HuH-7 (cell line): ENCODE measurements around the gene ACP4.
"Not testable (repeated sequence)": the region's sequence is repeated elsewhere in the genome, so short reads cannot be mapped to it uniquely, and the experiment has no call there.

Experiments used
- DNase-seq: peaks from one replicate; pipeline ENCODE4 v3.0.0; 2011; ENCODE audit warnings: low spot score

The ACP4 gene

DNA sequence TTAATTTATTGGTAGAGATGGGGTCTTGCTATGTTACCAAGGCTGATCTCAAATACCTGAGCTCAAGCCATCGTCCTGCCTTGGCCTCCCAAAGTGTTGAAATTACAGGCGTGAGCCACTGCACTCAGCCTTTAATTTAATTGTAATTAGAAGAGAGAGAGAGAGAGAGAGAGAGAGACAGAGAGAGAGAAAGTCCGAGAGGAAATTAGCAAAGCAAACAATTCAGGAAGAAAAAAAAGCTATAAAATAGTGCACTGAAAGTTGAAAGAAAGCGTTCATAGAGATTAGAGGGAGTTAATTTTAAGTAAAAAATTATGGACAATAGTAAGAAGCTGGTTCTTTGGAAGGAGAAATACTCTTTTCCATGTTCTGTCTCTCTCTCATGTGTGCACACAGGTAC is 13.0 kb upstream of the ACP4 start:
- no peak for DNase-seq

DNA sequence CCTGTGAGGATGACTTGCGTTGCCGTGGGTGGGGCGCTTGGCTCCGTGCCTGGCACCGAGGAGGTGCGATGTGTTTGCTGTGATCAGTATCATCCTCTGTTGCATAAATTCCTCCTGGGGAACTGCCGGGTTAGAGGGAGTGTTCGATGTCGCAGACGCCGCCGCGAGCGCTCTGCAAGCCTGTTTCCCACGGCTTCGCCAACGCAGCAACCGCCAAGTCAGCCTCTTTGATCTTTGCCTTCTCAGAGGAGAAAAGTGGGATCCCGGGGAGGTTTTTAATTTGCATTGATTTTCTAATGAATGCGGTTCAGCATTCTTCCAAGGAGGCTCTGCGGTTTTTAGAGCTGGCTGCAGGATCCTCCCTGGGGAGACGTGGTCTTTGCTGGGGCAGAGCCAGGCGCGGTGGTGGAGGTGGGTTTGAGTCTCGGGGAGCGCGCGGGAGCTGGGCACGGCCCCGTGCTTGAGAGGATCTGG is 12.3 kb upstream of the ACP4 start:
- DNase-seq, result no peak

DNA sequence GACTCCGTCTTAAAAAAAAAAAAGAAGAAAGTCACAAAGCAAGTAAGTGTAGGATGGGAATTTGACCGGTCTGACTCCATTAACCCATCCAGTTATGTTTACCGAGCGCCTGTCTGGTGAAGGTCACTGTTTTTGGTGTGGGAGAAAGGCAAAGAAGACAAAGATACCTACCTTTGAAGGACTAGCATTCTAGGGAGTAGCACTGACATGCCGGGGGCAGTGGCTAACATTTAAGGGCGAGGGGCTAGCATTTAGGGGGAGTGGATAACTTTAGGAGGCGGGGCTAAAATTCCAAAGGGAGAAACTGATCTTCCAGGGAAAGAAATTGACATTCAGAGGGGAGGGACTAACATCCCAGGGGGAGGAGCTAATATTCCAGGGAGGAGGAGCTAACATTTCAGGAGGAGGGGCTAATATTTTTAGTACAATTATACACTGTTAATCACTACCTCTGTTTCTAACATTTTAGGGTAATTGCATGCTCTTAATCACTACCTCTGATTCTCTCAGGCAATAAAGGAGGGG is 11.2 kb upstream of the ACP4 start:
- no peak for DNase-seq

DNA sequence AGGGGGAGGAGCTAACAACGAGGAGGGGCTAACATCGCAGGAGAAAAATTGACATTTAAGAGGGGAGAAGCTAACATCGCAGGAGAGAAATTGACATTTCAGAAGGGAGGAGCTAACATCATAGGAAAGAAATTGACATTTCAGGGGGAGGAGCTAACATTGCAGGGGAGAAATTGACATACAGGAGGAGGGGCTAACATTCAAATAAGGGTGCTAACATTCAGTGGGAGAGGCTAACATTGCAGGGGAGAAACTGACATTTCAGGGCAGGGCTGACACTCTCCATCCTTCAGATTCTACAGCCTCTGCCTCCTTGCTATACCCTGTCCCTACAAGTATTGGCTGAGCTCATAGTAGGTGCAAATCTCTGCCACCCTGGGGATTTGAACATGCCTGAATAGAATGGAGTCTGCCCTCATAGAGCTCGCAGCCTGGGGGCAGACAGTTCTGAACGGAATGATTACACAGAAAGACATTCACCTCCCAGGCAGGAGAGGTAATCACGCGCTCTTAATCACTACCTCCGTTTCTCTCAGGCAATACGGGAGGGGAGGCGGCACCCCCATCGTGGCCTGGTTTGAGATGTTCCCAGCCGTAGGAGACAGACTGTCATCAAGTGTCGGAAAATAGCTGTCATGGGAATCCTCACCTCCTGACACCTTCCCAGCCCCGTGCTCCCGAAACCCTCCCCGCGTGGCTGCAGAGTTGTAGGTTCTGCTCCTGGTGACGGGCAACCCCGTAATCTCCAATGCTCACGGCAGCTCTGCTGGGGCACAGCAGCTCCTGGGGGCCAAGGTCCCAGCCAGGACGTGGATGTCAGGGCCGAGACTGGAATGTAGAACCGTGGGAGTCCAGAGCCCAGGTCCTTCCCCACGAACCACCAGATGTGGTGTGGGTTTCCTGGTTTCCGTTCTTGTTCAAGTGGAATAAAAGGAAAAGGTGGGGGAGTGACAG is 10.4 kb upstream of the ACP4 start:
- DNase-seq, result no peak

DNA sequence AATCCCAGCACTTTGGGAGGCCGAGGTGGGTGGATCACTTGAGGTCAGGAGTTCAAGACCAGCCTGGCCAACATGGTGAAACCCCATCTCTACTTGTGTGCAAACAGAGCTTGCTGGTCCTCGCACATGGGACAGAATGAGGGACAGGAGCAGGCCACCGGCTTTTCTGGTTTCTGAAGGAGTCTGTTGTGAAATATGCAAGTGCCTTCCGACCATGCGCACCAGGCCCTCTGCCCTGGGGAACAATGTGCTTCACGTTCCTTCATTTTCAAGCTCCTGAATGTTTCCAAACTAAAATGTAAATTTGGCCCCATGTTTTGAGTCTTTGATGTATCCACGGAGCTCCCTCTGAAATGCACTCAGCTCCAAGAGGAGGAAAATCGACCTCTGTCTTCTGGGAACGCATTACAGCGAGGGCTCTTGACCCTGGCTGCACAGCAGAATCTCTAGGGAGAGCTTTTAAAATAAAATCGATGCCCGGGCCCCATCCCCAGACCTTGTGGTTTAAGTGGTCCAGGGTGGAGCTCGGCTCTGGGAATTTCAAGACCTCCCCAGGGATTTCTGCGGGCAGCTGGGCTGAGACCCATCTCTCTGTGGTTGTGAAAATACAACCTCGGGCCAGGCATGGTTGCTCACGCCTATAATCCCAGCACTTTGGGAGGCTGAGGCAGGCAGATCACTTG is 9.3 kb upstream of the ACP4 start:
- no peak for DNase-seq

DNA sequence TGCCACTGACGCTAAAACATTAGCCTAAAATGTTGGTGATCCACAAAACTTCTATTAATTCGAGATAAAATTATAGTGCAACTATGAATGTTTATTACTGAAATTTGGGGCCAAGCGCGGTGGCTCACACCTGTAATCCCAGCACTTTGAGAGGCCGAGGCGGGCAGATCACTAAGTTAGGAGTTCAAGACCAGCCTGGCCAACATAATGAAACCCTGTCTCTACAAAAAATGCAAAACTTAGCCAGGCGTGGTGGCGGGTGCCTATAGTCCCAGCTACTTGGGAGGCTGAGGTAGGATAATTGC is 6.4 kb upstream of the ACP4 start:
- DNase-seq, result not testable (repeated sequence)

DNA sequence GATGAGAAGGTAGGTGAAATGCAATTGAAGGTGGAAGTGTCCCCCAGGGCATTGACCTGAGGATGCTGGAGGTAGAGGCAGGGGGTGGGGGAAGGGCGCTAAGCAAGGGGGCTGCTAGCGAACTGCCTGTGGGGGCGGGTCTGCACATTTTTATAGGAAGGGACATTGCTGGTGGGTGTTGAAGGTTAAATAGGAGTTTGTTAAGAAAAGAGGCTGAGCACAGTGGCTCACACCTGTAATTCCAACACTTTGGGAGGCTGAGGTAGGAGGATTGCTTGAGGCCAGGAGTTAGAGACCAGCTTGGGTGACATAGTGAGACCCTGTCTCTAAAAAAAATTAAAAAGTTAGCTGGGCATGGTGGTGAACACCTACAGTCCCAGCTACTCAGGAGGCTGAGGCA is 5.5 kb upstream of the ACP4 start:
- no peak for DNase-seq

DNA sequence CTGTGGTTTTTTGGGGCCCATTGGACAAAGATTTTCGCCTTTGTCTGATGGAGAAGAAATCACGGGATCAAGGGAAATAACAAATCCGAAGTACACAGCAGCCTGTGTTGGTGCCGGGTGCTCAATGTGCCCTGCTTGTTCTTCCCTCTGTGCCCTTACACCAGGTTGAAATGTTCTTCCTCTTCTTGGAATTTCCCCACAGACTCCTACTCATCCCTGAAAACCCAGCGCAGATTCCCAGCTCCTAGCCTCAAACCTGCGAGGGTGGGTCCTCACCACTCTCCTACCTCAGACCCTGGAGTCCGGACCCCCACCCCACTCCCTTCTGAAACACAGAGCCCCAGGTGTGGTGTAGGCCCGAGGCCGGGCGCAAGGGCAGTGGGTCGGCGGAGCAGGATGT is 4.9 kb upstream of the ACP4 start:
- no peak for DNase-seq

DNA sequence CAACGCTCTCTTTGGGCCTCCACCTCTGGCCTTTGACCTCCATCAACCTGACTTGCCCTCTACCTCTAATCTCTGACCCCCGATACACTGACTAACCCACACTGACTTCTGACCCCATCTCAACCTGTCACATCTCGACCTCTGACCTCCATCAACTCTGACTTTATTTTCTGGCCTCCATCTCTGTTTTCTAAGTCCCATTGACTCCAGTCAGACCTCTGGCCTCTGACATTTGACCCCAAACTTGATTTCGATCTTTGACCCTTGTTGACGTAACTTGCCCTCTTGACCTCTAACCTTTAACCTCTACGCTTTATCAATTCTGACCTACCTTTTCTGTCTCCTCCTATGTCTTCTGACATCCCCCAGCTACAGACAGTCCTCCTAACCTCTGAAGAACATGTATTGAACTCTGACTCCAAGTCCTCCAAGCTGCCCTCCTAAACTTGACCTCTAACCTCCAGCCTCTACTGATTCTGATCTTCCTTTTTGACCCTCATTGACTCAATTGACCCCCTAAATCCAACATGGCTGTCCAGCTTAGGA is 780 bp downstream of the ACP4 start:
- no peak for DNase-seq

DNA sequence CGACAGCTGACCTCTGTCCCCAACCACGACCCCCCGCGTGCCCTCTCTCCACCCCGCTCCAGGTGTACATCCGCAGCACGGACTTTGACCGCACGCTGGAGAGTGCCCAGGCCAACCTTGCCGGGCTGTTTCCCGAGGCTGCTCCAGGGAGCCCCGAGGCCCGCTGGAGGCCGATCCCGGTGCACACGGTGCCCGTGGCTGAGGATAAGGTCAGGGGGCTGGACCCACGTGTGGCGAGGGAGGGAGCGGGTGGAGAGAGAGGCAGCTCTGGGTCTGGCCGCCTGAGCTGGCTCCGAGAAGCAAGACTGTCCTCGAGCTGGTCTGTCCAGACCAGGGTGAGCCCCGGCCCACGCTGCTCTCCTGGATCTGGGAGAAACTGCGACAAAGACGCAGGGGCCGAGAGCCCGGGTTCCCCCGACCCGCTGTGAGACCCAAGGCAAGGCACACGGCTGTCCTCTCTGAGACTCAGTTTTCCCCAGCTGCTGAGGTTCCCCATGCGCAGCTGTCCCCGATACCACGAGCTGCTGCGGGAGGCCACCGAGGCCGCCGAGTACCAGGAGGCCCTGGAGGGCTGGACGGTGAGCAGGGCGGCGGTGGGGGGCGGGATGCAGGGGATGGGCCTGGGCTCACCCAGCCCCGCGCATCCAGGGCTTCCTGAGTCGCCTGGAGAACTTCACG is 1.5 kb downstream of the ACP4 start:
- no peak for DNase-seq

DNA sequence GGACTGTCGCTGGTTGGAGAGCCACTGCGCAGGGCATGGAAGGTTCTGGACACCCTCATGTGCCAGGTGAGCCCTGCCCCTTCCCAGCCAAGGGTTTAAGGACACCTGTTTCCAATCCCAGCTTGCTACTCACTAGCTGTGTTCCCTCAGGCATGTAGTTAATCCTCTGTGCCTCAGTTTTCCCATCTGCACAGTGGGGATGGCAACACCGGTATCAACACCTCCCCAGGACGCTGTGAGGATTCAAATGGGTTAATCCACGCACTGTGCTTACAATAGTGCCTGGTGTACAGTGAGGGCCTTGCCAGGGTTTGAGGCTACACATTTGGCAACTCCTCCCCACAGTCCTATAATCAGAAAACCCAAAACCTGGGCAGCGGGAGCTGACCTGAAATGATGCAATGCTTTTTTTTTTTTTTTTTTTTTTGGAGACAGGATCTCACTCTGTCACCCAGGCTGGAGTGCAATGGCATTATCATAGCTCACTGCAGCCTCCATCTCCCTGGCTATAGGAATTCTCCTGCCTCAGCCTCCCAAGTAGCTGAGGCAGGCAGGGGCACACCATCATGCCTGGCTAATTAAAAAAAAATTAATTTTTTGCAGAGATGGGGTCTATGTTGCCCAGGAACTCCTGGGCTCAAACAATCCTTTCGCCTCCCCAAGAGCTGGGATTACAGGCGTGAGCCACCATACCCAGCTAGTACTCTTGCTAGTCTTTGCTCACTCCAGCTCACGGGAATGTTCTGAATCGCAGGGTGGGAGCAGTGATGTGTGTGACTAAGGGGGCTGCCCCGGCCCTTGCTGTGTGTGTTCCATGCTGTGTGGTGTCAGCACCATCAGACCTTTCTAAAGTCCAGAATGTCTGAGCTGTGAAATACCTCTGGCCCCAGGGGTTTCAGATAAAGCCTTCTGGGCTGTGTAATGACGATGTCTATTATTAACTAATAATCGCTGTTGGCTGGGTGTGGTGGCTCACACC is 2.3 kb downstream of the ACP4 start:
- DNase-seq, result no peak

DNA sequence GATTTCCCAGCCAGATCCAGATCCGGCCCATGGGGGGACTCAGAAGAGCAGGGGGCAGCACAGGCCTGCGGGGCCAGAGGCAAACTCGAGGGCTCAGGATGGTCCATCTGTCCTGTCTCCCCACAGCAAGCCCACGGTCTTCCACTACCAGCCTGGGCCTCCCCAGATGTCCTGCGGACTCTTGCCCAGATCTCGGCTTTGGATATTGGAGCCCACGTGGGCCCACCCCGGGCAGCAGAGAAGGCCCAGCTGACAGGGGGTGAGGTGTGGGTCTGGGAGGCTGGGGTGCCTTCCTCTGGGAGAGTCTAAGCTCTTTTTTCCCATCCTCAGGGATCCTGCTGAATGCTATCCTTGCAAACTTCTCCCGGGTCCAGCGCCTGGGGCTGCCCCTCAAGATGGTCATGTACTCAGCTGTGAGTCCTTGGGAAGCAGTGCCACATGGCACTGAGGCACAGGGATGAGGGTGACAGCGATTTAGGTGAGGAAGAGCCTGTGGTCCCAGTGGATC is 3.4 kb downstream of the ACP4 start:
- no peak for DNase-seq

DNA sequence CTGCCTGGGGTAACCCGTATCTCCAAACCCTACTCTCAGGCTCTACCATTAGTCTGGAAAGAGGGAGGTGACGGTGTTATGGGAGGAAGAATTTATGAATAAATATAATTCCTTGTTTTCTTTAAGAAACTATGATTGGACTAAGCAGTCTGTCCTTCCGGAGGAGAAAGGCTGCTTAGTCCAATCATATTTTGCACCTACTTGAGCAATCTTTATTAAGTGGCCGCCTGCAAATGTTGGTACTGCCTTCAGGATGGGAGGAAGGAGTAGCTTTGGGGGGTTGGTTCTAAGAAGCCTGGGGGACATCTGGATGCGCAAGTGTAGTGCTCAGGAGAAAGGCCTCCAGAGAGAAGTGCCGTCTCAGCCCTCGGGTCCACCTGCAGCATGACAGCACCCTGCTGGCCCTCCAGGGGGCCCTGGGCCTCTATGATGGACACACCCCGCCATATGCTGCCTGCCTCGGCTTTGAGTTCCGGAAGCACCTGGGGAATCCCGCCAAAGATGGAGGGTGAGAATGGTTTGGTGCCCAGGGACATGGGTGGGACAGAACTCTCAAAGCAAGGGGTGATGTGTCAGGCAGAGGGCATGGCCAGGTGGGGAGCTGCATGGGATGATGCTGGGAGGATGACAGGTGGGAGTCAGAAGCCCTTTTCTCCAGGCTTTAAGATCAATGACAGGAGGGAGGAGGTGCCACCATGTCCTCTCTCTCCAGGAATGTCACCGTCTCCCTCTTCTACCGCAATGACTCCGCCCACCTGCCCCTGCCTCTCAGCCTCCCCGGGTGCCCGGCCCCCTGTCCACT is 4.1 kb downstream of the ACP4 start:
- no peak for DNase-seq

DNA sequence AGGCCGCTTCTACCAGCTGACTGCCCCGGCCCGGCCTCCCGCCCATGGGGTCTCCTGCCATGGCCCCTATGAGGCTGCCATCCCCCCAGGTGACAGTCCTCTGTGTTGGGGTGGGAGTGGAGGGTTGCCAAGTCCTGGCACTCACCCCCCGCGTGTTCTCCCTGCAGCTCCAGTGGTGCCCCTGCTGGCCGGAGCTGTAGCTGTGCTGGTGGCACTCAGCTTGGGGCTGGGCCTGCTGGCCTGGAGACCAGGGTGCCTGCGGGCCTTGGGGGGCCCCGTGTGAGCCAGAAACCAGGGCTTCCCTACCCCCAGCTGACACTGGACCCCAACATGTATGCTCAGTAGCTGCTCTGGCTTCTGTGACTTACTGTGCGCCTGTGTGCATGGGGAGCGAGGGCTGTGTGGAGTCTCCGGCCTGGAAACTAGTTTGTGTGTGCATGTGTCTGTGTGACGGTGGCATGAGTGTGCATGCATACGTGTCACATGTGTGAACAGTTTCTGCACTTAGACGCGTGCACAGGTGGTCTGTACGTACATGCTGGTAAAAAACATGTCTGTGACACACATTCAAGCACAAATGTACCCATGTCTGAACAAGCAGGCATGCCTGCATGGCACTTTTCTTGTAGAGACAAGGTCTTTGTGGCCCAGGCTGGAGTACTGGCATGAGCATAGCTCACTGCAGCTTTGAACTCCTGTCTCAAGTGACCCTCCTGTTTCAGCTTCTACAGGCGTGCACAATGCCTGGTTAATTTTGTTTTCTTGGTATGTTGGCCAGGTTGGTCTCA is 4.9 kb downstream of the ACP4 start:
- DNase-seq, result no peak

DNA sequence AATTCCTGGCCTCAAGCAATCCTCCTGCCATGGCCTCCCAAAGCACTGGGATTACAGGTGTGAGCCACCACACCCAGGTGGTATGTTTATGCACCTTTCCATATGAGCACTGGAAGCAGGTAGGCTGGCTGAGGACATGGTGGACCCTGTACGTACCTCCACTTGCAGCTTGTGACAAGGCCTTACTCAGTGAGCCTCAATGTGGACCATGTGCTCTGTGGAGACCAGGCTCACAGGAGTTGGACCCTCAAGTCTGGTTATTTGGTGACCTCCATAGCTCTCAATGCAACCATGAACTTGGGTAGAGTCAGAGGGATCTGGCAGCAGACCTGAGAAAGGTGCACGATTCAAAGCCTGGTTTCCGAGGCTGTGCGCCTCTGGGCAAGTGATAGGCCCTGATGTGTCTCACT is 5.5 kb downstream of the ACP4 start:
- DNase-seq, result no peak

DNA sequence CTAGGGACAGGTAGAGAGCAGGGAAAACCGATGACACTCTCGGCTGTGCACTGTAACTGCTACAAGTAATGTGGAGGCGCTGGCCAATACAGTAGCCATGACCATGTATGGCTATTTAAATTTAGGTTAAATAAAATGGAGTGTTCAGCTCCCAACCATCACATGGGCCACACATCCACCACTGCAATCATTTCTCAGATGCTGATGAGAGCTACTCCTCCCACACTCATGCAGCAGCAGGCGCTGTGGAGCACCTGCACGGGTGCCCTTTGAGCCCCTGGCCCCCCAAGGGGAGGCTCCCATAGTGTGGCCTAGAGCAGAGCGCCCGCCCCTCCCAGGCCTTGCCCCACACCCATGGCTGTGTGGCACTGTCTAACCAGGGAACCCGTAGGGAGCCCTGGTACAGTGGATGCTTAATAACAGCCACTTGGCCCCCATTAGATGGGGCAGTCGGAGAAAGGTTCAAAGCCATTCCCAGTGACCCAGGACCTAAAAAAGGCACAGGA is 6.0 kb downstream of the ACP4 start:
- DNase-seq, result no peak

DNA sequence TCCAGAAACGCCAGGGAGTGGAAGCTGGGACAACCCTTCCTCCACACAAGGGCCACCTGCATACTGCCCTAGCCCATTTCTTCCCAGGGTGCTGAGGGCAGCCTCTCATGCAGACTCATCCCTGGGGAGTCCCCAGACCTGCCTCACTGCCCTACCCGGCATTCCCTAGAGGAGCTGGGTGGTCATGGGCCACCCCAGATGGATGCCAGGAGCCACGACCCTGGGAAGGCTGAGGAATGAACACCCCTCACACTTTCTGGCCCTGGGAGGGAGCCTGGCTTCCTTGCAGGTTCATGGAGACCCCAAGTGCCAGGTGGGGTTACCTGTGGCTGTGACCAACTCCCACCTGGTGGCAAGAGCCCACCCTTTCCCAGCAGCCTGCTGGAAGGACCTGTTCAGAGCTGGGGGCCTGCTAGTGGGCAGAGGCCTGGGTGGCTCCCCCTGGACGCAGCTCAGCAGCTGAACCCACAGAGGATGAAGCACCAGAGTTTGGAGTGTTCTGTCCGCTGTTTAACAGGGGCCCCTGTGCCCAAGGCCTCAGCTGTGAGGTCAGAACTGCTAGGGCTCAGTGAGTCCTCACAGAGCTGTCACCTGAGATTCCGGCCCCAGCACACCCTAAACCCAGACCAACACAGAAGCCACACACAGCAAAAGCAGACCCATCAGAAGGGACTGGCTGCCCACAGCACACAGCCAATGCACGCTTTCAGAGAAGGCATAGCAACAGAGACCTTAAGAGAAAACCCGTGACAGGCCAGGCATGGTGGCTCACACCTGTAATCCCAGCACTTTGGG is 6.6 kb downstream of the ACP4 start:
- DNase-seq, result no peak

DNA sequence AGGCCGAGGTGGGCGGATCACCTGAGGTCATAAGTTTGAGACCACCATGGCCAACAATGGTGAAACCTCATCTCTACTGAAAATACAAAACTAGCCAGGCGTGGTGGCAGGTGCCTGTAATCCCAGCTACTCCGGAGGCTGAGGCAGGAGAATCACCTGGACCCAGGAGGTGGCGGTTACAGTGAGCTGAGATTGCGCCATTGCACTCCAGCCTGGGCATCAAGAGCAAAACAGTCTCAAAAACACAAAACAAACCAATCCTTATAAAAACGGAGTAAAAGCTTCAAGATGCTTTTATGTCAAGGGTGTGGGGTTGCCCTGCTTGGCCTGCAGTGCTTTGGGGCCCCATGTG is 7.2 kb downstream of the ACP4 start:
- DNase-seq, result no peak
